ENCODE measurements around the gene MPPED2. TPM values are rescaled to one million over a fixed set of nuclear protein-coding genes. Genes with fewer than 3 reads are reported as not detected.

MPPED2 gene
- polyA plus RNA-seq, 1 donor (not counting 4 experiments of a cell fraction or from before 2014, with no cell fraction given) = not detected

GRCh38 chr11:30370164-30370563, 216.0 kb downstream of the MPPED2 start:
- no peak for FAIRE-seq
- Histone ChIP-seq H3K4me3 (ENCODE audit: control insufficient read depth in 2 of 3, extremely low read depth in 1 of 3, insufficient read depth in 2 of 3, low read depth in 1 of 3, low read length in 3 of 3) (no peak overlapping the region), H3K4me2 (ENCODE audit: control insufficient read depth, extremely low read depth, insufficient read depth, low read depth, low read length) (no peak overlapping the region), H3K9me1 (ENCODE audit: control insufficient read depth, extremely low read depth, insufficient read depth, low read length) (no peaks in the 10 kb centered on the region), H3K4me1 (ENCODE audit: control insufficient read depth, extremely low read depth, insufficient read depth, low read length) (no peaks in the 10 kb centered on the region), H2AFZ (ENCODE audit: control insufficient read depth, low read length) (no peak overlapping the region), H4K20me1 (ENCODE audit: control insufficient read depth, extremely low read depth, insufficient read depth, low read length) (no peaks in the 10 kb centered on the region), H3K27ac (ENCODE audit: control insufficient read depth, insufficient read depth, low read length) (no peak overlapping the region), H3K27me3 (ENCODE audit: control insufficient read depth, extremely low read depth, insufficient read depth, low read length) (no peaks in the 10 kb centered on the region), H3K79me2 (ENCODE audit: control insufficient read depth, insufficient read depth, low read length) (no peaks in the 10 kb centered on the region), H3K9me3 (ENCODE audit: control insufficient read depth, low read depth, low read length) (no peaks in the 10 kb centered on the region), H3K36me3 (ENCODE audit: control insufficient read depth in 2 of 2, extremely low read depth in 1 of 2, insufficient read depth in 2 of 2, low read length in 2 of 2) (no peaks in the 10 kb centered on the region), H3K9ac (ENCODE audit: control insufficient read depth, extremely low read depth, insufficient read depth, low read length) (no peak overlapping the region)
- no peak for TF ChIP-seq EZH2 (IDR thresholded peaks at IDR 0.05; ENCODE audit: low read length)
- TF ChIP-seq CTCF (optimal IDR thresholded peaks at IDR 0.05 in 1 of 3, IDR thresholded peaks at IDR 0.05 in 1 of 3, conservative IDR thresholded peaks at IDR 0.05 in 1 of 3; ENCODE audit: extremely low read depth in 1 of 3, insufficient read depth in 2 of 3, low read length in 3 of 3) = no peak
- no peak for DNase-seq (ENCODE audit: low read depth, low spot score)
- dilution Hi-C loops (cut with MboI; ENCODE audit: extremely low pct_ligation_motif_present, low sequenced_read_pairs) = no loop called here

- Histone ChIP-seq H3K9ac (ENCODE audit: control insufficient read depth, extremely low read depth, insufficient read depth, low read length) (no peak overlapping the region), H3K27ac (ENCODE audit: control insufficient read depth, insufficient read depth, low read length) (no peak overlapping the region), H3K79me2 (ENCODE audit: control insufficient read depth, insufficient read depth, low read length) (no peaks in the 10 kb centered on the region), H3K9me3 (ENCODE audit: control insufficient read depth, low read depth, low read length) (no peaks in the 10 kb centered on the region), H3K4me1 (ENCODE audit: control insufficient read depth, extremely low read depth, insufficient read depth, low read length) (no peaks in the 10 kb centered on the region), H3K4me3 (ENCODE audit: control insufficient read depth in 2 of 3, extremely low read depth in 1 of 3, insufficient read depth in 2 of 3, low read depth in 1 of 3, low read length in 3 of 3) (no peak overlapping the region), H4K20me1 (ENCODE audit: control insufficient read depth, extremely low read depth, insufficient read depth, low read length) (no peaks in the 10 kb centered on the region), H3K27me3 (ENCODE audit: control insufficient read depth, extremely low read depth, insufficient read depth, low read length) (no peaks in the 10 kb centered on the region), H3K36me3 (ENCODE audit: control insufficient read depth in 2 of 2, extremely low read depth in 1 of 2, insufficient read depth in 2 of 2, low read length in 2 of 2) (no peaks in the 10 kb centered on the region), H2AFZ (ENCODE audit: control insufficient read depth, low read length) (no peak overlapping the region), H3K9me1 (ENCODE audit: control insufficient read depth, extremely low read depth, insufficient read depth, low read length) (no peaks in the 10 kb centered on the region), H3K4me2 (ENCODE audit: control insufficient read depth, extremely low read depth, insufficient read depth, low read depth, low read length) (no peak overlapping the region)
- TF ChIP-seq CTCF (optimal IDR thresholded peaks at IDR 0.05 in 1 of 3, IDR thresholded peaks at IDR 0.05 in 1 of 3, conservative IDR thresholded peaks at IDR 0.05 in 1 of 3; ENCODE audit: extremely low read depth in 1 of 3, insufficient read depth in 2 of 3, low read length in 3 of 3) = no peak
- no peak for TF ChIP-seq EZH2 (IDR thresholded peaks at IDR 0.05; ENCODE audit: low read length)
- dilution Hi-C loops (cut with MboI; ENCODE audit: extremely low pct_ligation_motif_present, low sequenced_read_pairs) = no loop called here
- DNase-seq (ENCODE audit: low read depth, low spot score) (no peak), FAIRE-seq (no peak)
Measured at GRCh38 chr11:30368394-30368793, 217.8 kb downstream of the MPPED2 start.

Data from keratinocyte (primary cell).